ENCODE results near the gene C1orf232.

Gene C1orf232

DNA sequence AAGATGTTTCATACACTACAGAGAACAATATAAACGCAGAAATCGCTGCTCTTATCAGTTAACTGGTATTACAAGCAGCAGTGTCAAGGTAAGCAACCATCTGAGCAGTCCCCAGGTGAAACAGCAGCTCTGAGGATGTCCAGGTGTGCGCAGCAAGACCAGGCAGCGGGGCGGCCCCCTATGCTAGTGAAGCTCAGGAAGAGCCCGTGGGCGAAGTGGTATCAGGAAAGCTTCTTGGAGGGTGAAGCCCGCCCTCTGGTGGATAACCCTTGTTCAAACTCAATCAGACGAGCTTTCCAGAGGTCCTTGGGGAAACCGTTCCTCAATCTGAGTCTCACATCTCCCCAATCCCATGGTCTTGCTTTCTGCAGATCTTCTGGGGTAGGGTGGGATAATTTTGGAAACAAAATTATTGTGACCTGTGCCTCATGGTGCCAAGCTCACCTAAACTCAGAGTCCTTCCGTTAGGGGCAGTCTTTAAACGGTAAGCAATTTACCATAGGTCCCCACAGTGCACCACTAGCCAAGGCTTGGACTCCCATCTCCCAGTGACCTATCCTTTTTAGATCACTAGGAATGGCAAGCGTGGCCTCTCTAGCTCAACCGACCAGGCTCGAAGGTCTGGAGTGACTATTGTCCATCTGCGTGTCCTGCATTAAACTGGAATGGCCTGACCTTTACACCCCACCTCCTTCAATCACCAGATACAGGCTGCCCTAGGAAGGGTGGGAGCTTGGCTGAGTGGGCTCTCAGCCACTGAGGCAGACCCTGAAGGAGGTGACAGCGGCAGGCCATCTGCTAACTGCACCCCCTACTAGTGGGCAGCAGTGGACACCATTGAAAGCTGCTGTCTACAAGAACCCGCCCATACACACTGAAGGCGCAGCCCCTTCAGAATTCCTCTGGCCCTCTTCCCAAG is 23.5 kb downstream of the C1orf232 start (continued):
- TF ChIP-seq, protein P1, sequence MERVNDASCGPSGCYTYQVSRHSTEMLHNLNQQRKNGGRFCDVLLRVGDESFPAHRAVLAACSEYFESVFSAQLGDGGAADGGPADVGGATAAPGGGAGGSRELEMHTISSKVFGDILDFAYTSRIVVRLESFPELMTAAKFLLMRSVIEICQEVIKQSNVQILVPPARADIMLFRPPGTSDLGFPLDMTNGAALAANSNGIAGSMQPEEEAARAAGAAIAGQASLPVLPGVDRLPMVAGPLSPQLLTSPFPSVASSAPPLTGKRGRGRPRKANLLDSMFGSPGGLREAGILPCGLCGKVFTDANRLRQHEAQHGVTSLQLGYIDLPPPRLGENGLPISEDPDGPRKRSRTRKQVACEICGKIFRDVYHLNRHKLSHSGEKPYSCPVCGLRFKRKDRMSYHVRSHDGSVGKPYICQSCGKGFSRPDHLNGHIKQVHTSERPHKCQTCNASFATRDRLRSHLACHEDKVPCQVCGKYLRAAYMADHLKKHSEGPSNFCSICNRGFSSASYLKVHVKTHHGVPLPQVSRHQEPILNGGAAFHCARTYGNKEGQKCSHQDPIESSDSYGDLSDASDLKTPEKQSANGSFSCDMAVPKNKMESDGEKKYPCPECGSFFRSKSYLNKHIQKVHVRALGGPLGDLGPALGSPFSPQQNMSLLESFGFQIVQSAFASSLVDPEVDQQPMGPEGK (tag by site-specific recombination; IDR thresholded peaks at IDR 0.05), result no peak; the same call in 1 of the 2 replicates
- TF ChIP-seq ZXDB (tag by site-specific recombination; IDR thresholded peaks at IDR 0.05), result no peak
- no peak for TF ChIP-seq ZNF747 (tag by site-specific recombination; IDR thresholded peaks at IDR 0.05)
- TF ChIP-seq, protein P2, sequence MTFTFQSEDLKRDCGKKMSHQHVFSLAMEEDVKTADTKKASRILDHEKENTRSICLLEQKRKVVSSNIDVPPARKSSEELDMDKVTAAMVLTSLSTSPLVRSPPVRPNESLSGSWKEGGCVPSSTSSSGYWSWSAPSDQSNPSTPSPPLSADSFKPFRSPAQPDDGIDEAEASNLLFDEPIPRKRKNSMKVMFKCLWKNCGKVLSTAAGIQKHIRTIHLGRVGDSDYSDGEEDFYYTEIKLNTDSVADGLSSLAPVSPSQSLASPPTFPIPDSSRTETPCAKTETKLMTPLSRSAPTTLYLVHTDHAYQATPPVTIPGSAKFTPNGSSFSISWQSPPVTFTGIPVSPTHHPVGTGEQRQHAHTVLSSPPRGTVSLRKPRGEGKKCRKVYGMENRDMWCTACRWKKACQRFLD (tag by site-specific recombination; IDR thresholded peaks at IDR 0.05), result no peak
- no peak for TF ChIP-seq ZSCAN23 (tag by site-specific recombination; IDR thresholded peaks at IDR 0.05)
- no peak for TF ChIP-seq ZNF10 (tag by site-specific recombination; IDR thresholded peaks at IDR 0.05)
- peak; percentile 42; the same call in 1 of the 2 replicates for TF ChIP-seq ZNF394 (tag by site-specific recombination; IDR thresholded peaks at IDR 0.05; ENCODE audit: borderline replicate concordance)
- peak; percentile 82 for TF ChIP-seq IKZF3 (tag by site-specific recombination; IDR thresholded peaks at IDR 0.05)
- TF ChIP-seq ZNF37A (tag by site-specific recombination; IDR thresholded peaks at IDR 0.05), result no peak
- peak; percentile 19; the same call in 1 of the 2 replicates for TF ChIP-seq SP7 (tag by site-specific recombination; IDR thresholded peaks at IDR 0.05)
- no peak for TF ChIP-seq ZSCAN16 (tag by site-specific recombination; IDR thresholded peaks at IDR 0.05)
- no peak for TF ChIP-seq ZNF391 (tag by site-specific recombination; IDR thresholded peaks at IDR 0.05; ENCODE audit: borderline replicate concordance, low read depth)
- TF ChIP-seq ZNF404 (tag by site-specific recombination; IDR thresholded peaks at IDR 0.05), result no peak

DNA sequence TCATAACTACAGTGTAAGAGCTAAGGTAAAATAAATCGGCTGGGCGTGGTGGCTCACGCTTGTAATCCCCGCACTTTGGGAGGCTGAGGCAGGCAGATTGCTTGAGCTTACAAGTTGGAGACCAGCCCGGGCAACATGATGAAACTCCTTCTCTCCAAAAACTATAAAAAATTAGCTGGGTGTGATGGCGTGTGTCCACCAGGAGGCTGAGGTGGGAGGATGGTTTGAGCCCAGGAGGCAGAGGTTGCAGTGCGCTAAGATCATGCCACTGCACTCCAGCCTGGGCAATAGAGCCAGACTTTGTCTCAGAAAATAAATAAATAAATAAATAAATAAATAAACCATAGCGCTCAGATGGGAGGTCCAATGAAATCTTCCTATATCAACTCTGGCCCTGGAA is 26.6 kb downstream of the C1orf232 start:
- H3K9me3 ChIP-seq (ENCODE audit: control insufficient read depth, insufficient read depth, low read depth, low read length), result no peaks in the 10 kb centered on the region
- ChIA-PET POLR2A (no interaction called here), CTCF (interaction anchor here (0.6 to 7.4 kb wide), 9 partner anchors 14 to 250 kb away, joined by 3 to 129 read pairs (median 5); partner anchors contain the start of genes PDIK1L and ZNF593)
- H3K27ac ChIP-seq (ENCODE audit: extremely low read depth, low read depth, low read length), result no peak overlapping the region
- H3K4me1 ChIP-seq (ENCODE audit: control insufficient read depth, insufficient read depth, low read length), result no peaks in the 10 kb centered on the region
- H3K4me3 ChIP-seq (ENCODE audit: low read depth, low read length), result no peak overlapping the region
- H3K36me3 ChIP-seq (ENCODE audit: control insufficient read depth in 2 of 2, insufficient read depth in 1 of 2, low read length in 2 of 2), result no peaks in the 10 kb centered on the region
- TF ChIP-seq ZBTB8A (tag by site-specific recombination; IDR thresholded peaks at IDR 0.05) (0 out of 2 replicates have a peak, but pooled peaks have one; percentile 15), ZNF510 (tag by site-specific recombination; IDR thresholded peaks at IDR 0.05; ENCODE audit: insufficient replicate concordance) (no peak)

DNA sequence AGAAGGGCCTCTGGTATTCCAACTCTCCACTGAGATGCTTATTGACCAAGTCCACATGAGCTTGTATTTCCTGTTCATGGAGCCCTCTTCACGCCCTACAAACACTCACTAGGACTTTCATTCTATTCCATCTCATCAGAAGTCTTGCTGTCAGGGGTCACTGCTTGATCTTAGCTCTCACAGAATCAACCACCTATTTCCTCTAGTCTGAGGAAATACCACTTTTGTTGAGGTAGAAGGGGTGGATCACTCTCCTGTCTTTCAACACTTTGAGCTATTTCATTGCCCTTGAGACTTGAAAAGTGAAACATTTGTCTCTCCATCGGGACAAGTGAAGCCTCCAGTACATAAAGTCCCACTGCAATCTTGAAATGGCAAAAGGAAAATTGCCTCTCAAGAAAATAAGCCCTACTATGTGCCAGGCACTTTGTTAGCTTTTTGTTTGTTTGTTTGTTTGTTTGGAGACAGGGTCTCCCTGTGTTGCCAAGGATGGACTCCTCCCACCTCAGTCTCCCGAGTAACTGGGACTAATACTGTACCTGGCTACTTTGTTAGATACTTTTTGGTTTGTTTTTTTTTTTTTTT is 29.7 kb downstream of the C1orf232 start:
- H3K27ac ChIP-seq (ENCODE audit: extremely low read depth, low read depth, low read length), result no peak overlapping the region
- no peaks in the 10 kb centered on the region for H3K9me3 ChIP-seq (ENCODE audit: control insufficient read depth, insufficient read depth, low read depth, low read length)
- no peak overlapping the region for H3K4me3 ChIP-seq (ENCODE audit: low read depth, low read length)
- POLR2A ChIA-PET, result interaction anchor here (0.5 to 1.0 kb wide), 5 partner anchors 28 to 125 kb away, joined by 3 to 11 read pairs (median 4); partner anchors contain the start of genes PDIK1L, TRIM63 and ZNF593
- H3K36me3 ChIP-seq (ENCODE audit: control insufficient read depth in 2 of 2, insufficient read depth in 1 of 2, low read length in 2 of 2), result no peaks in the 10 kb centered on the region
- CTCF ChIA-PET, result interaction anchor here (0.5 to 1.2 kb wide), 5 partner anchors 9 to 289 kb away, joined by 3 to 8 read pairs (median 3); partner anchors contain the start of gene ZNF593
- H3K4me1 ChIP-seq (ENCODE audit: control insufficient read depth, insufficient read depth, low read length), result no peaks in the 10 kb centered on the region
- TF ChIP-seq PRDM10 (tag by site-specific recombination; IDR thresholded peaks at IDR 0.05) (peak; percentile 89), ZNF184 (tag by site-specific recombination; IDR thresholded peaks at IDR 0.05) (no peak), ZNF785 (tag by site-specific recombination; IDR thresholded peaks at IDR 0.05) (no peak), TRIM28 (IDR thresholded peaks at IDR 0.05; ENCODE audit: borderline replicate concordance, low read length) (peak; percentile 22; the same call in 1 of the 2 replicates), ZNF132 (tag by site-specific recombination; IDR thresholded peaks at IDR 0.05; ENCODE audit: borderline replicate concordance) (no peak)
- TF ChIP-seq, protein P3, sequence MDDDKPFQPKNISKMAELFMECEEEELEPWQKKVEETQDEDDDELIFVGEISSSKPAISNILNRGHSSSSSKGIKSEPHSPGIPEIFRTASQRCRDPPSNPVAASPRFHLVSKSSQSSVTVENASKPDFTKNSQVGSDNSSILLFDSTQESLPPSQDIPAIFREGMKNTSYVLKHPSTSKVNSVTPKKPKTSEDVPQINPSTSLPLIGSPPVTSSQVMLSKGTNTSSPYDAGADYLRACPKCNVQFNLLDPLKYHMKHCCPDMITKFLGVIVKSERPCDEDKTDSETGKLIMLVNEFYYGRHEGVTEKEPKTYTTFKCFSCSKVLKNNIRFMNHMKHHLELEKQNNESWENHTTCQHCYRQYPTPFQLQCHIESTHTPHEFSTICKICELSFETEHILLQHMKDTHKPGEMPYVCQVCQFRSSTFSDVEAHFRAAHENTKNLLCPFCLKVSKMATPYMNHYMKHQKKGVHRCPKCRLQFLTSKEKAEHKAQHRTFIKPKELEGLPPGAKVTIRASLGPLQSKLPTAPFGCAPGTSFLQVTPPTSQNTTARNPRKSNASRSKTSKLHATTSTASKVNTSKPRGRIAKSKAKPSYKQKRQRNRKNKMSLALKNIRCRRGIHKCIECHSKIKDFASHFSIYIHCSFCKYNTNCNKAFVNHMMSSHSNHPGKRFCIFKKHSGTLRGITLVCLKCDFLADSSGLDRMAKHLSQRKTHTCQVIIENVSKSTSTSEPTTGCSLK (tag by site-specific recombination; IDR thresholded peaks at IDR 0.05), result no peak

Data from HEK293 (cell line).